ENCODE measurements around the gene FASTKD1. TPM values are rescaled to one million over a fixed set of nuclear protein-coding genes. Genes with fewer than 3 reads are reported as not detected.

FASTKD1 gene
- total RNA-seq, 1 donor from 2014 or later: 13.3 TPM

DNA sequence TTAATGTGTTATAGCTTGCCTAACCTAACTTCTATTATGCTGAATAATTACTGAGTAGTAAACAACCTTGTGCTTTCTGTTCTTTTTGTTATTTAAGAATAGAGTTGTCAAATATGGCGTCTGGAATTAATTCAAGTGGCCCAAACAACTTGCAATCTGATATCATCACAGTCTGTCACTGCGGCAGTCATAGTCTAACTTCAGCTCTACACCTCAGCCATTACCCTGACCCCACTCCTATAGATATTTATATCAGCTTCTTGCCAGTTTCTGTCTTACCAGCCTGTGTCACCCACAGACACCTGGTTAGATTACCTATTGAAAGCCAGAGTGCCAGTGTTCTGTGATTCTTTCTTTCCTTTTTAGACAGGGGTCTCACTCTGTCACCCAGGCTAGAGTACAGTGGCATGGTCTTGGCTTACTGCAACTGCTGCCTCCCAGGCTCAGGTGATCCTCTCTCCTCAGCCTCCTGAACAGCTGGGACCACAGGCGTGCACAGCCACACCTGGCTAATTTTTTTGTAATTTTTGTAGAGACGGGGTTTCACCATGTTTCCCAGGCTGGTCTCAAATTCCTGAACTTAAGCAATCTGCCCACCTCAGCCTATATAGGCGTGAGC, 78.2 kb downstream of the FASTKD1 start:
- H3K4me3 ChIP-seq (ENCODE audit: low read depth, low read length): no peak overlapping the region
- no peak for DNase-seq (ENCODE audit: low read depth)
- no peak for TF ChIP-seq CTCF (IDR thresholded peaks at IDR 0.05; ENCODE audit: insufficient read depth, low read length, poor library complexity, severe bottlenecking)
- no peaks in the 10 kb centered on the region for H3K27me3 ChIP-seq (ENCODE audit: control insufficient read depth, insufficient read depth, low read length)
- no peaks in the 10 kb centered on the region for H3K36me3 ChIP-seq (ENCODE audit: control insufficient read depth, insufficient read depth, low read length)

DNA sequence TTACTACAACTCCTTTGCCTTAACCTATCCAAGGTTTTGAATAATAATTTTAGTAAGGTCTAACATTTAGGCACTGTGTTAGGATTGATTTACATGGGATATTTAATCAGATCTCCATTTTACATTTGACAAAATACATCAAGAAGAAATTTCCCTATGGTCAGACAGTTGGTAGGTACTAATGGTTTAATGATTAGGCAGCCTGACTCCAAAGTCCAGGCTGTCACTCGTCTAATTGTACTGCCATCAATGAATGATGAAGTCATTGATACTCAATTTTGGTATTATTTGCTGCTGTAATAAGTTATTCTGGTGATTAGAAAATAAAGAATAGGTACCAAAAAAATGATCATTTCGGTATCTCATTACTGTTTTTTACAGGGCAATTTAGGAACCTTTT, 80.3 kb downstream of the FASTKD1 start:
- TF ChIP-seq CTCF (IDR thresholded peaks at IDR 0.05; ENCODE audit: insufficient read depth, low read length, poor library complexity, severe bottlenecking): no peak
- no peaks in the 10 kb centered on the region for H3K27me3 ChIP-seq (ENCODE audit: control insufficient read depth, insufficient read depth, low read length)

GRCh38 chr2:169491378-169491777, 82.3 kb downstream of the FASTKD1 start:
- no peaks in the 10 kb centered on the region for H3K27me3 ChIP-seq (ENCODE audit: control insufficient read depth, insufficient read depth, low read length)
- no peak for TF ChIP-seq CTCF (IDR thresholded peaks at IDR 0.05; ENCODE audit: insufficient read depth, low read length, poor library complexity, severe bottlenecking)
- H3K36me3 ChIP-seq (ENCODE audit: control insufficient read depth, insufficient read depth, low read length): no peaks in the 10 kb centered on the region
- no peak overlapping the region for H3K4me3 ChIP-seq (ENCODE audit: low read depth, low read length)
- DNase-seq (ENCODE audit: low read depth): no peak

More for the DNA sequence above, 80.3 kb downstream of the FASTKD1 start:
- no peak for DNase-seq (ENCODE audit: low read depth)
- no peak overlapping the region for H3K4me3 ChIP-seq (ENCODE audit: low read depth, low read length)
- H3K36me3 ChIP-seq (ENCODE audit: control insufficient read depth, insufficient read depth, low read length): no peaks in the 10 kb centered on the region

DNA sequence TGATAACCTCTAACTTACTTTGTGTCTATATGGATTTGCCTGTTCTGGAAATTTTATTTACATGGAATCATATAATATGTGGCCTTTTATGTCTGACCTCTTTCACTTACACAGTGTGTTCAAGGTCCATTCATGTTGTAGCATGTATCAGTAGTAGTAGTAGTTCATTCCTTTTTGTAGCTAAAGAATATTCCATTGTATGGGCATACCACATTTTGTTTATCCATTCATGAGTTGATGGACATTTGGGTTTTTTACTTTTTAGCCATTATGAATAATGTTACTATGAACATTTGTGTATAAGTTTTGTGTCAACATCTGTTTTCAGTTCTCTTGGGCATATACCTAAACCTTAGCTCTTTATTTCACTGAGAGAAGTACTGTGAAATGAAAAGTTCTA, 82.8 kb downstream of the FASTKD1 start:
- no peak for TF ChIP-seq CTCF (IDR thresholded peaks at IDR 0.05; ENCODE audit: insufficient read depth, low read length, poor library complexity, severe bottlenecking)
- DNase-seq (ENCODE audit: low read depth): no peak
- H3K27me3 ChIP-seq (ENCODE audit: control insufficient read depth, insufficient read depth, low read length): no peaks in the 10 kb centered on the region
- H3K36me3 ChIP-seq (ENCODE audit: control insufficient read depth, insufficient read depth, low read length): no peaks in the 10 kb centered on the region
- H3K4me3 ChIP-seq (ENCODE audit: low read depth, low read length): no peak overlapping the region

DNA sequence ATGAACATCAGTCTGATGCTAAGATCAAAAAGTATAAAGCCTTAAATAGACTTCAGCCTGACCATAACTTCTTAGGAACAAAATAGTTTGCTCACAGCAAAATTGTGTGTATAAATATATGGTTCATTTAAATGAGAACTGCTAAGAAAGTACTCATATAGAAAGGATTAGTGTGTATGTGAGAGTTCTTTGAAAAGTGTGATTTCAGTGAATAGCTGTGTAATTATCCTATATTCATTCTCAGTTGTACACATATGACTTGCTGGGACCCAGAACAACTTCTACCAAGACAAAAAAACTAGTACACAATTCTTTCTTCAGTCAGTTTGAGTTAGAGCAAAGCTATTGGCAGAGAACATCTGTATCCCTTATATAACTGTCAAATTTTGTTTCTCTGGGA, 87.2 kb downstream of the FASTKD1 start:
- DNase-seq (ENCODE audit: low read depth): no peak
- no peak overlapping the region for H3K4me3 ChIP-seq (ENCODE audit: low read depth, low read length)
- TF ChIP-seq CTCF (IDR thresholded peaks at IDR 0.05; ENCODE audit: insufficient read depth, low read length, poor library complexity, severe bottlenecking): no peak
- H3K36me3 ChIP-seq (ENCODE audit: control insufficient read depth, insufficient read depth, low read length): peaks cover 2% of the 10 kb centered on the region
- H3K27me3 ChIP-seq (ENCODE audit: control insufficient read depth, insufficient read depth, low read length): no peaks in the 10 kb centered on the region

DNA sequence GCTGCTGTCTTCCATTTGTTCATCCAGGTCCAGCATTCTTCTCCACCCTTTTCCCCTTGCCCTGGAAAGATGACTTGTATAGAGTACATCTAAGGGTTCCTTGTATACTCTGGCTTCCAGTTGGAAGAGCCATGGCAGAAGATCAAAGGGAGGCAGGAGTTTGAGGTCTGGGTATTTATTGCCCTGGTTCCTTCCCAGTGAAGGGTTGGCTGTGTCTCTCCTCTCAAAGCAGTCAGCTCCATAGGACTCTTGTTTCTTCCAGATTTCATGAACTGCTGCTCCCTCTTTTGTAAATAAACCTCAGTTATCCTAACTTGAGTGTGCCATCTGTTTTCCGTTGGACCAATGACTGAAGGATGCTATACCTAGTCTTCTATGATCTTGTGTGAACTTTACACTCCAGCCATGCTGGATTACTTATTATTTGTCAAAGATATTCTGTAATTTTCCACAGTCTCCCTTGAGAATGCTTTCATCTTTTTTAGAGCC, 88.0 kb downstream of the FASTKD1 start:
- no peak for DNase-seq (ENCODE audit: low read depth)
- H3K36me3 ChIP-seq (ENCODE audit: control insufficient read depth, insufficient read depth, low read length): peaks cover 2% of the 10 kb centered on the region
- no peak for TF ChIP-seq CTCF (IDR thresholded peaks at IDR 0.05; ENCODE audit: insufficient read depth, low read length, poor library complexity, severe bottlenecking)

More for the DNA sequence above, 88.0 kb downstream of the FASTKD1 start:
- Histone ChIP-seq H3K4me3 (ENCODE audit: low read depth, low read length) (no peak overlapping the region), H3K27me3 (ENCODE audit: control insufficient read depth, insufficient read depth, low read length) (no peaks in the 10 kb centered on the region)
